HepG2 (cell line): ENCODE results near the gene ZBTB7B. TPM values are rescaled to one million over a fixed set of nuclear protein-coding genes. Genes with fewer than 3 reads are reported as not detected.

Experiments
- ATAC-seq: fragments of 200-7000 bp; cut with Tn5 transposase; 3 replicates; pipeline ENCODE4 v1.9.1; 2020; ENCODE audit warnings: mild to moderate bottlenecking, moderate library complexity
- BruUV-seq: library from RNA; stranded (reverse); fragments of 400-500 nt; replicated peaks from 2 replicates; lab custom pipeline; 2021; lab: Mats Ljungman, UMichigan
- CTCF ChIA-PET: fragments of 300-600 bp; formaldehyde crosslinking; extraction: SDS; loops from one replicate; lab custom pipeline; 2021; ENCODE audit warnings: low total read pairs, inconsistent platforms, low intra/inter-chr PET ratio; lab: Yijun Ruan, JAX
- POLR2A ChIA-PET: fragments of 350-600 bp; sonication (Branson Sonifier 250); formaldehyde crosslinking; loops from one replicate; lab custom pipeline; 2020; ENCODE audit warnings: antibody characterized with exemption, inconsistent platforms; lab: Yijun Ruan, JAX
- DNase-seq: peaks from one replicate; pipeline ENCODE4 v3.0.0-alpha.2; 2015; ENCODE audit warnings: low spot score
- FAIRE-seq: peaks from 3 replicates; lab custom pipeline; 2011; peaks lifted over from hg19 to GRCh38; lab: Jason Lieb, UNC
- H2AFZ ChIP-seq: one replicate; pipeline ENCODE4 v1.6.1; 2011; ENCODE audit warnings: low read length, inconsistent platforms
- H3K27ac ChIP-seq: fragments of 300-600 bp; 3 replicates; pipeline ENCODE4 v1.8.0; 2011; ENCODE audit warnings: mixed run types, mild to moderate bottlenecking, mixed read lengths, low read length, inconsistent platforms; ENCODE audit not compliant: insufficient read depth; ENCODE audit errors: extremely low read length
- H3K27me3 ChIP-seq, 2 experiments: fragments of 200-600 bp in 1 of 2; 2 replicates in 1 of 2; 3 replicates in 1 of 2; pipeline versions ENCODE4 v1.6.0 to v1.8.0; 2011; ENCODE audit warnings: low read length in 2 of 2, mild to moderate bottlenecking in 2 of 2, moderate library complexity in 2 of 2, inconsistent platforms in 1 of 2; ENCODE audit not compliant: insufficient read depth in 2 of 2, control insufficient read depth in 1 of 2
- H3K36me3 ChIP-seq, 2 experiments: fragments of 200-600 bp in 1 of 2; replicated peaks in 1 of 2; 2 replicates in 1 of 2; 3 replicates in 1 of 2; pipeline versions ENCODE4 v1.5.1 to v1.8.0; 2011; ENCODE audit warnings: low read length in 2 of 2, inconsistent platforms in 1 of 2; ENCODE audit not compliant: insufficient read depth in 2 of 2, control insufficient read depth in 1 of 2
- H3K4me1 ChIP-seq: 2 replicates; pipeline ENCODE4 v1.5.1; 2012; ENCODE audit warnings: low read length, inconsistent platforms; ENCODE audit not compliant: insufficient read depth
- H3K4me2 ChIP-seq: 2 replicates; pipeline ENCODE4 v1.6.0; 2011; ENCODE audit warnings: low read depth, low read length, inconsistent platforms
- H3K4me3 ChIP-seq, 3 experiments: fragments of 200-600 bp in 1 of 3; sonication (generic), shearing (Covaris generic) in 1 of 3; replicated peaks in 1 of 3; 2 replicates each; pipeline ENCODE4 v1.5.1; 2011 to 2016; ENCODE audit warnings: low read length in 3 of 3, inconsistent platforms in 2 of 3, low read depth in 2 of 3, mild to moderate bottlenecking in 2 of 3, control low read depth in 1 of 3, mixed read lengths in 1 of 3; ENCODE audit not compliant: insufficient read depth in 1 of 3
- H3K79me2 ChIP-seq: one replicate; pipeline ENCODE4 v1.6.1; 2011; ENCODE audit warnings: low read length, inconsistent platforms; ENCODE audit not compliant: insufficient read depth
- H3K9ac ChIP-seq: 2 replicates; pipeline ENCODE4 v1.6.0; 2011; ENCODE audit warnings: mild to moderate bottlenecking, low read depth, low read length, inconsistent platforms; ENCODE audit not compliant: insufficient read depth
- H3K9me3 ChIP-seq: 2 replicates; pipeline ENCODE4 v1.5.1; 2012; ENCODE audit warnings: mild to moderate bottlenecking, low read length
- H4K20me1 ChIP-seq: 2 replicates; pipeline ENCODE4 v1.6.0; 2011; ENCODE audit warnings: inconsistent platforms, mild to moderate bottlenecking, low read length, moderate library complexity; ENCODE audit not compliant: insufficient read depth
- BHLHE40 ChIP-seq: IDR thresholded peaks from 2 replicates; pipeline ENCODE4 v1.6.1; 2011; ENCODE audit warnings: low read length, improper control_type of control experiment
- HINFP ChIP-seq: sonication (generic); formaldehyde crosslinking; IDR thresholded peaks from 2 replicates; pipeline ENCODE4 v1.4.0; 2020; ENCODE audit warnings: low read depth, mild to moderate bottlenecking, missing genetic modification reagents
- HNF4A ChIP-seq: sonication (generic); formaldehyde crosslinking; IDR thresholded peaks from 2 replicates; pipeline ENCODE4 v1.4.0; 2020; ENCODE audit warnings: missing genetic modification reagents
- KLF13 ChIP-seq: sonication (generic); formaldehyde crosslinking; IDR thresholded peaks from 2 replicates; pipeline ENCODE4 v1.4.0; 2020; ENCODE audit warnings: mild to moderate bottlenecking, missing genetic modification reagents
- KLF9 ChIP-seq: IDR thresholded peaks from 2 replicates; pipeline ENCODE4 v1.6.1; 2016; ENCODE audit warnings: low read depth
- RBFOX2 ChIP-seq: fragments of 200-400 bp; formaldehyde crosslinking; IDR thresholded peaks from 2 replicates; pipeline ENCODE4 v1.6.1; 2017; ENCODE audit warnings: low read depth, mild to moderate bottlenecking, low read length
- RBM22 ChIP-seq: fragments of 200-400 bp; formaldehyde crosslinking; optimal IDR thresholded peaks from 2 replicates; pipeline ENCODE3; 2017; ENCODE audit warnings: mild to moderate bottlenecking, low read length, moderate library complexity
- SP140L ChIP-seq: sonication (generic); formaldehyde crosslinking; IDR thresholded peaks from 2 replicates; pipeline ENCODE4 v1.4.0; 2020; ENCODE audit warnings: missing genetic modification reagents, borderline replicate concordance
- SRY ChIP-seq: sonication (generic); formaldehyde crosslinking; IDR thresholded peaks from 2 replicates; pipeline ENCODE4 v1.8.0; 2022; ENCODE audit warnings: mild to moderate bottlenecking, missing genetic modification reagents
- TIGD3 ChIP-seq: sonication (generic); formaldehyde crosslinking; IDR thresholded peaks from 2 replicates; pipeline ENCODE4 v1.5.1; 2020; ENCODE audit warnings: mild to moderate bottlenecking, missing genetic modification reagents, borderline replicate concordance
- TP53 ChIP-seq: sonication (generic); formaldehyde crosslinking; conservative IDR thresholded peaks from 2 replicates; pipeline ENCODE4 v1.4.0; 2020; ENCODE audit warnings: missing genetic modification reagents
- ZNF432 ChIP-seq: sonication (generic); formaldehyde crosslinking; IDR thresholded peaks from 2 replicates; pipeline ENCODE4 v1.5.0; 2020; ENCODE audit warnings: missing genetic modification reagents, mild to moderate bottlenecking, borderline replicate concordance
- WGBS: methylation state at CpG from one replicate; pipeline ENCODE4 v1.1.6; 2017; ENCODE audit warnings: low lambda C conversion rate; 5-methylcytosine and 5-hydroxymethylcytosine counted together
- in situ Hi-C: cut with HindIII; loops from 2 replicates; pipeline ENCODE4 v1.10.0; 2017; ENCODE audit warnings: low pct_unique_long_range_greater_than_20kb; ENCODE audit not compliant: extremely low pct_ligation_motif_present
- intact Hi-C: fragments of 100-400 bp; cut with micrococcal nuclease; formaldehyde crosslinking; loops from one replicate; pipeline ENCODE4 v1.10.0; 2022; ENCODE audit not compliant: unreplicated experiment
- polyA plus RNA-seq, 8 experiments: library from polyadenylated mRNA; depleted of rRNA in 3 of 8; stranded (reverse) in 7 of 8; unstranded in 1 of 8; fragments of >200 nt; fragmentation: Illumina TruSeq in 4 of 8; extraction: Trizol in 4 of 8; gene quantifications; 2 replicates each; pipeline versions ENCODE4 v1.2.1 to v1.2.3, GENCODE V29; 2011 to 2016; ENCODE audit warnings: low read depth in 4 of 8, missing spikeins in 1 of 8, mixed read lengths in 1 of 8; ENCODE audit not compliant: insufficient read depth in 1 of 8
- total RNA-seq, 5 experiments: library from RNA; depleted of rRNA; stranded (reverse); fragments of >200 nt; fragmentation: Illumina TruSeq; extraction: Trizol; gene quantifications; 2 replicates each; pipeline ENCODE4 v1.2.3, GENCODE V29; 2016; ENCODE audit warnings: low read depth in 1 of 5

ZBTB7B gene
- total and polyA plus RNA-seq, 2 of the 13 experiments (the other 11 are each of a cell fraction or from before 2014, with no cell fraction given) = 15.5 to 17.5 TPM

GRCh38 chr1:155010211-155010918 lies 7.8 kb downstream of the ZBTB7B start:
- CTCF ChIA-PET = no interaction called here
- H3K9ac ChIP-seq = no peak overlapping the region
- no peak for ATAC-seq
- H3K4me2 ChIP-seq = no peak overlapping the region
- H3K4me1 ChIP-seq = peaks cover 82% of the 10 kb centered on the region
- H4K20me1 ChIP-seq = peaks cover 11% of the 10 kb centered on the region; the same call in 1 of the 2 replicates
- in situ Hi-C loops = no loop called here
- peaks cover 28% of the 10 kb centered on the region for H3K79me2 ChIP-seq
- TF ChIP-seq HNF4A = peak; percentile 28; the same call in 1 of the 2 replicates
- no peak for TF ChIP-seq ZNF432 (CRISPR knock-in tag)
- TF ChIP-seq TP53 (CRISPR knock-in tag) = no peak
- TF ChIP-seq HINFP (CRISPR knock-in tag) = no peak
- no peak for TF ChIP-seq SP140L (CRISPR knock-in tag)
- TF ChIP-seq, all 625 proteins: peak for 1
- no peaks in the 10 kb centered on the region for H3K9me3 ChIP-seq
- no peak overlapping the region for H3K4me3 ChIP-seq
- 82% methylated on average over 11 of the region's 11 CpGs for WGBS
- peaks cover 3 to 29% of the 10 kb centered on the region in 2 experiments; a peak in 4 of 5 replicates for H3K36me3 ChIP-seq
- intact Hi-C loops = no loop called here
- DNase-seq (no peak), FAIRE-seq (no peak)
- POLR2A ChIA-PET = interaction anchor here (0.7 to 8.2 kb wide), 2 partner anchors 8 to 40 kb away, joined by 4 to 90 read pairs; partner anchors contain the start of genes SHC1 and ZBTB7B
- BruUV-seq = no TSS peak
- H2AFZ ChIP-seq = no peak overlapping the region
- H3K27ac ChIP-seq = no peak overlapping the region
- H3K27me3 ChIP-seq = no peaks in the 10 kb centered on the region

- peaks cover 28% of the 10 kb centered on the region for H3K79me2 ChIP-seq
- no peaks in the 10 kb centered on the region for H3K9me3 ChIP-seq
- no peak overlapping the region for H3K4me2 ChIP-seq
- H2AFZ ChIP-seq = no peak overlapping the region
- H3K27me3 ChIP-seq = no peaks in the 10 kb centered on the region
- DNase-seq = no peak
- no peak overlapping the region for H3K4me3 ChIP-seq
- no peak for FAIRE-seq
- no peak for ATAC-seq
- no peak overlapping the region for H3K27ac ChIP-seq
- 100% methylated on average over 4 of the region's 5 CpGs for WGBS
- peaks cover 3 to 33% of the 10 kb centered on the region in 2 experiments; a peak in 4 of 5 replicates for H3K36me3 ChIP-seq
- ChIA-PET CTCF (no interaction called here), POLR2A (interaction anchor here (8.2 kb wide), 1 partner anchor 9 kb away, joined by 90 read pairs; the partner anchor contains the start of gene ZBTB7B)
- H3K4me1 ChIP-seq = peaks cover 75% of the 10 kb centered on the region
- BruUV-seq = no TSS peak
- H4K20me1 ChIP-seq = peaks cover 11% of the 10 kb centered on the region; the same call in 1 of the 2 replicates
- intact Hi-C loops (no loop called here), in situ Hi-C loops (no loop called here)
- H3K9ac ChIP-seq = no peak overlapping the region
- TF ChIP-seq KLF13 (CRISPR knock-in tag) = no peak
- no peak for TF ChIP-seq KLF9
- no peak for TF ChIP-seq RBM22
- TF ChIP-seq TIGD3 (CRISPR knock-in tag) = no peak
- 0 out of 2 replicates have a peak, but pooled peaks have one; percentile 26 for TF ChIP-seq RBFOX2
- TF ChIP-seq SRY (CRISPR knock-in tag) = no peak
- no peak for TF ChIP-seq BHLHE40
Observed at GRCh38 chr1:155011004-155011416, 8.4 kb downstream of the ZBTB7B start.
